ENCODE data around the gene GPATCH4. TPM values are rescaled to one million over a fixed set of nuclear protein-coding genes. Genes with fewer than 3 reads are reported as not detected.

The GPATCH4 gene
- total RNA-seq, 1 experiment from 2014 or later = 39.4 TPM

DNA sequence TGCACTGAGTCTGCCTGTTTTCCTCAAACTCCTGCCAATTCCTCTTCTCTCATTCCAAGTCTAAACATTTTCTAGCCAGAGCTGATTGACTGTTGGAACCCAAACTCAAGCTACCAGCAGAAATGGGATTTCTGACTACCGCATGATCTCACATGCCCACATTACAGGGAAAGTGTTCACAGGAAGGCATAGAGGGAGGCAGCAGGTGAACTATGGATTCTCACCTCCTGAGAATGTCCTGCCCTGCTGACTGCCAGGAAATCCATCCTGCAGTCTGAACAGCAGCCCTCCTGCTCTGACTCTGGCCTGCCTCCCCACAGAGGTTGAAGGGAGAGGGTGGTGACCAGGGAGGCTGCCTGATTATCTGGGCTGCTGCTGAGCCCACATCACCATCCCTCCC is 51.4 kb downstream of the GPATCH4 start:
- BruUV-seq (replicated peaks) = no TSS peak
- H3K9ac ChIP-seq (ENCODE audit: low read length) = no peak overlapping the region
- peaks cover 10 to 13% of the 10 kb centered on the region in 2 experiments; a peak in 3 of 4 replicates for H3K36me3 ChIP-seq (ENCODE audit: control insufficient read depth in 1 of 2, insufficient read depth in 2 of 2, low read length in 2 of 2)
- H3K9me2 ChIP-seq (ENCODE audit: insufficient read depth) = no peaks in the 10 kb centered on the region
- no peaks in the 10 kb centered on the region for H3K27me3 ChIP-seq (ENCODE audit: insufficient read depth, low read length)
- CTCF ChIA-PET = no interaction called here
- intact Hi-C loops (cut with micrococcal nuclease) = loop anchor here (5.0 kb wide), 1 partner anchor 38 kb away; no protein-coding TSS in a partner anchor
- POLR2A ChIA-PET = no interaction called here
- TF ChIP-seq, protein P1, sequence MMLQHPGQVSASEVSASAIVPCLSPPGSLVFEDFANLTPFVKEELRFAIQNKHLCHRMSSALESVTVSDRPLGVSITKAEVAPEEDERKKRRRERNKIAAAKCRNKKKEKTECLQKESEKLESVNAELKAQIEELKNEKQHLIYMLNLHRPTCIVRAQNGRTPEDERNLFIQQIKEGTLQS (IDR thresholded peaks at IDR 0.05) = no peak
- TF ChIP-seq SIN3A (IDR thresholded peaks at IDR 0.05; ENCODE audit: low read depth) (no peak), CEBPB (IDR thresholded peaks at IDR 0.05; ENCODE audit: low read depth) (no peak), ZFX (IDR thresholded peaks at IDR 0.05) (no peak), JUND (IDR thresholded peaks at IDR 0.05) (no peak), SRF (IDR thresholded peaks at IDR 0.05; ENCODE audit: low read depth) (no peak), EGR1 (IDR thresholded peaks at IDR 0.05; ENCODE audit: low read depth) (no peak), EZH2phosphoT487 (IDR thresholded peaks at IDR 0.05; ENCODE audit: borderline replicate concordance) (no peak), RAD21 (IDR thresholded peaks at IDR 0.05; ENCODE audit: low read depth) (no peak), ZNF274 (IDR thresholded peaks at IDR 0.05; ENCODE audit: low read depth, low read length) (no peak)
- TF ChIP-seq, protein P2, sequence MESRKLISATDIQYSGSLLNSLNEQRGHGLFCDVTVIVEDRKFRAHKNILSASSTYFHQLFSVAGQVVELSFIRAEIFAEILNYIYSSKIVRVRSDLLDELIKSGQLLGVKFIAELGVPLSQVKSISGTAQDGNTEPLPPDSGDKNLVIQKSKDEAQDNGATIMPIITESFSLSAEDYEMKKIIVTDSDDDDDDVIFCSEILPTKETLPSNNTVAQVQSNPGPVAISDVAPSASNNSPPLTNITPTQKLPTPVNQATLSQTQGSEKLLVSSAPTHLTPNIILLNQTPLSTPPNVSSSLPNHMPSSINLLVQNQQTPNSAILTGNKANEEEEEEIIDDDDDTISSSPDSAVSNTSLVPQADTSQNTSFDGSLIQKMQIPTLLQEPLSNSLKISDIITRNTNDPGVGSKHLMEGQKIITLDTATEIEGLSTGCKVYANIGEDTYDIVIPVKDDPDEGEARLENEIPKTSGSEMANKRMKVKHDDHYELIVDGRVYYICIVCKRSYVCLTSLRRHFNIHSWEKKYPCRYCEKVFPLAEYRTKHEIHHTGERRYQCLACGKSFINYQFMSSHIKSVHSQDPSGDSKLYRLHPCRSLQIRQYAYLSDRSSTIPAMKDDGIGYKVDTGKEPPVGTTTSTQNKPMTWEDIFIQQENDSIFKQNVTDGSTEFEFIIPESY (IDR thresholded peaks at IDR 0.05; ENCODE audit: extremely low read depth, insufficient replicate concordance, low read length) = no peak
- TF ChIP-seq, protein P3, sequence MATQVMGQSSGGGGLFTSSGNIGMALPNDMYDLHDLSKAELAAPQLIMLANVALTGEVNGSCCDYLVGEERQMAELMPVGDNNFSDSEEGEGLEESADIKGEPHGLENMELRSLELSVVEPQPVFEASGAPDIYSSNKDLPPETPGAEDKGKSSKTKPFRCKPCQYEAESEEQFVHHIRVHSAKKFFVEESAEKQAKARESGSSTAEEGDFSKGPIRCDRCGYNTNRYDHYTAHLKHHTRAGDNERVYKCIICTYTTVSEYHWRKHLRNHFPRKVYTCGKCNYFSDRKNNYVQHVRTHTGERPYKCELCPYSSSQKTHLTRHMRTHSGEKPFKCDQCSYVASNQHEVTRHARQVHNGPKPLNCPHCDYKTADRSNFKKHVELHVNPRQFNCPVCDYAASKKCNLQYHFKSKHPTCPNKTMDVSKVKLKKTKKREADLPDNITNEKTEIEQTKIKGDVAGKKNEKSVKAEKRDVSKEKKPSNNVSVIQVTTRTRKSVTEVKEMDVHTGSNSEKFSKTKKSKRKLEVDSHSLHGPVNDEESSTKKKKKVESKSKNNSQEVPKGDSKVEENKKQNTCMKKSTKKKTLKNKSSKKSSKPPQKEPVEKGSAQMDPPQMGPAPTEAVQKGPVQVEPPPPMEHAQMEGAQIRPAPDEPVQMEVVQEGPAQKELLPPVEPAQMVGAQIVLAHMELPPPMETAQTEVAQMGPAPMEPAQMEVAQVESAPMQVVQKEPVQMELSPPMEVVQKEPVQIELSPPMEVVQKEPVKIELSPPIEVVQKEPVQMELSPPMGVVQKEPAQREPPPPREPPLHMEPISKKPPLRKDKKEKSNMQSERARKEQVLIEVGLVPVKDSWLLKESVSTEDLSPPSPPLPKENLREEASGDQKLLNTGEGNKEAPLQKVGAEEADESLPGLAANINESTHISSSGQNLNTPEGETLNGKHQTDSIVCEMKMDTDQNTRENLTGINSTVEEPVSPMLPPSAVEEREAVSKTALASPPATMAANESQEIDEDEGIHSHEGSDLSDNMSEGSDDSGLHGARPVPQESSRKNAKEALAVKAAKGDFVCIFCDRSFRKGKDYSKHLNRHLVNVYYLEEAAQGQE (IDR thresholded peaks at IDR 0.05; ENCODE audit: low read depth) = no peak
- TF ChIP-seq, protein P4, sequence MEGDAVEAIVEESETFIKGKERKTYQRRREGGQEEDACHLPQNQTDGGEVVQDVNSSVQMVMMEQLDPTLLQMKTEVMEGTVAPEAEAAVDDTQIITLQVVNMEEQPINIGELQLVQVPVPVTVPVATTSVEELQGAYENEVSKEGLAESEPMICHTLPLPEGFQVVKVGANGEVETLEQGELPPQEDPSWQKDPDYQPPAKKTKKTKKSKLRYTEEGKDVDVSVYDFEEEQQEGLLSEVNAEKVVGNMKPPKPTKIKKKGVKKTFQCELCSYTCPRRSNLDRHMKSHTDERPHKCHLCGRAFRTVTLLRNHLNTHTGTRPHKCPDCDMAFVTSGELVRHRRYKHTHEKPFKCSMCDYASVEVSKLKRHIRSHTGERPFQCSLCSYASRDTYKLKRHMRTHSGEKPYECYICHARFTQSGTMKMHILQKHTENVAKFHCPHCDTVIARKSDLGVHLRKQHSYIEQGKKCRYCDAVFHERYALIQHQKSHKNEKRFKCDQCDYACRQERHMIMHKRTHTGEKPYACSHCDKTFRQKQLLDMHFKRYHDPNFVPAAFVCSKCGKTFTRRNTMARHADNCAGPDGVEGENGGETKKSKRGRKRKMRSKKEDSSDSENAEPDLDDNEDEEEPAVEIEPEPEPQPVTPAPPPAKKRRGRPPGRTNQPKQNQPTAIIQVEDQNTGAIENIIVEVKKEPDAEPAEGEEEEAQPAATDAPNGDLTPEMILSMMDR (IDR thresholded peaks at IDR 0.05 in 2 of 3, conservative IDR thresholded peaks at IDR 0.05 in 1 of 3; ENCODE audit: borderline replicate concordance in 1 of 3, insufficient read depth in 1 of 3, low read depth in 2 of 3, low read length in 2 of 3) = no peak
- ATAC-seq (no peak), DNase-seq (ENCODE audit: low read depth, low spot score) (no peak)
- H3K4me3 ChIP-seq (replicated peaks in 1 of 2; ENCODE audit: low read depth in 1 of 2, low read length in 2 of 2) = no peak overlapping the region
- peaks cover 0 to 17% of the 10 kb centered on the region in 2 experiments; a peak in 2 of 4 replicates for H3K4me1 ChIP-seq (ENCODE audit: control insufficient read depth in 1 of 2, insufficient read depth in 2 of 2, low read length in 2 of 2)
- no peak overlapping the region for H3K4me2 ChIP-seq (ENCODE audit: low read length)
- no peaks in the 10 kb centered on the region for H3K79me2 ChIP-seq (ENCODE audit: insufficient read depth, low read length)
- RAD21 ChIA-PET (ENCODE audit: low non-redundant PET in 1 of 2, low total read pairs in 2 of 2, uncharacterized antibody in 2 of 2, unreplicated experiment in 2 of 2) = no interaction called here
- H2AFZ ChIP-seq (ENCODE audit: low read depth, low read length, poor library complexity, severe bottlenecking) = no peak overlapping the region
- no peak overlapping the region for H3K27ac ChIP-seq (ENCODE audit: low read depth, low read length)
- no peaks in the 10 kb centered on the region for H3K9me3 ChIP-seq (ENCODE audit: control insufficient read depth in 1 of 2, insufficient read depth in 1 of 2, low read depth in 1 of 2, low read length in 2 of 2)
- no peaks in the 10 kb centered on the region for H4K20me1 ChIP-seq (ENCODE audit: insufficient read depth)

Data from HCT116 (cell line).